OCI-M1 (cell line): ENCODE measurements around the gene WDR27.
"Not testable (repeated sequence)": the region's sequence is repeated elsewhere in the genome, so short reads cannot be mapped to it uniquely, and the experiment has no call there.

Experiments
- DNase-seq: peaks from one replicate; lab custom pipeline; 2025; lab: John Stamatoyannopoulos, UW

WDR27 gene

GRCh38 chr6:169661391-169661756 lies 40.5 kb downstream of the WDR27 start:
- DNase-seq: no peak

DNA sequence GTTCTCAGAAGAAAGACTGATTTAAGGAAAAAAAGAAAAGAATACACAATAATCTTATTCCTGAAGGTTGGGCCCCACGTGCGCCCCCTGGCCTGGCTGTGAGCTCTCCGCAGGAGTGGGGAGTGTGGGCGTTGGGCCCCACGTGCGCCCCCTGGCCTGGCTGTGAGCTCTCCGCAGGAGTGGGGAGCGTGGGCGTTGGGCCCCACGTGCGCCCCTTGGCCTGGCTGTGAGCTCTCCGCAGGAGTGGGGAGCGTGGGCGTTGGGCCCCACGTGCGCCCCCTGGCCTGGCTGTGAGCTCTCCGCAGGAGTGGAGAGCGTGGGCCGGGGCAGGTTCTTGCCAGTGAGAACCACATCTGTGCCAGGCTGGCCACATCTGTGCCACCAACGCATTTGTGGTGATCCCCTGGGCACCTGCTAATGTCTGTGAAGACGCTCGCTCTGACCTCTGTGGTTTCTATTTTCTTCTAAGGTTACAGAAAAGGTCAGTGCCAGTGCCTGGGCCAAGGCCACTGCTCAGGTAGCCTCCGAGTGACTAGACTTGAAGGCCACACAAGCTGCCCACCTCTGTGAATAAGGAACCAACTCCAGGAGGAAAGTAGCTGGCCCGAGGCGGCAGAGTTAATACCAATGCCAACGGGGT lies 41.0 kb downstream of the WDR27 start:
- no peak for DNase-seq

- DNase-seq: no peak
Measured at GRCh38 chr6:169659820-169660610, 41.8 kb downstream of the WDR27 start.

DNA sequence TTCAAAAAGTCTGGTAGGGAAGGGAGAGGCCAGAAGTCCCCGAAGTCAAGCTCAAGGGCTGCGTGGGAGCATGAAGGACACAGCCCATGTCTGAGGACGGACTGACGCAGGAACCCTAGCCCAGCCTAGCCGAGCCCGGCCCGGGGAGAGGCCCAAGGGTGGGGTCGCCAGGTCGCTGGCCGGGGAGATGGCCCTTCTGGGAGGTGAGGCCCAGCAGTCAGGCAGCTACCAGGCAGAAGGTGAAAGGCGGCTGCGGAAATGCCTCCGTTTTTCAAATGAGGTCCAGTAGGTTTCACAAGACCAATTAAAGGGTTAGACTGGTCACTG lies 44.6 kb downstream of the WDR27 start:
- no peak for DNase-seq

GRCh38 chr6:169656546-169657283 lies 45.1 kb downstream of the WDR27 start:
- no peak for DNase-seq

- no peak for DNase-seq
Measured at GRCh38 chr6:169654598-169655391, 47.0 kb downstream of the WDR27 start.

GRCh38 chr6:169653691-169654090 lies 48.1 kb downstream of the WDR27 start:
- DNase-seq: no peak

- DNase-seq: no peak
Measured at GRCh38 chr6:169652896-169653295, 48.9 kb downstream of the WDR27 start.

DNA sequence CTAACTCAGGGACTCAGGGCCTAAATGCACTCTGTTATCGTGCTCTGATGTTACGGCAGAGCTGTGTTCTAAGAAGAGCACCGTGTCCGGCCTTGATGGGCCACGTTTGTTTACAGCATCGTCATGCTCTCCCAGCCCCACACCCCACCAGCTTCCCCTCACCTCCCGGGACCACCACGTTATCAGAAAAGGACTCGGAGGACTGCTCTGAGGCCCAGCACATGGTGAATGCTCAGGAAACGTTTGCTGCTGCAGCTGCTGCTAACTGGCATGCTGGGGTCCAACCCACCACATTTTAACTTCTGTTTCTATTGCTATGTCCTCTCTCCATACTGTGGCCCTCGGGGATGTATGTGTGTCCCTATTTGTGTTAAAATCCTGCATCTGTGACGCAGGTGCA lies 50.3 kb downstream of the WDR27 start:
- no peak for DNase-seq

DNA sequence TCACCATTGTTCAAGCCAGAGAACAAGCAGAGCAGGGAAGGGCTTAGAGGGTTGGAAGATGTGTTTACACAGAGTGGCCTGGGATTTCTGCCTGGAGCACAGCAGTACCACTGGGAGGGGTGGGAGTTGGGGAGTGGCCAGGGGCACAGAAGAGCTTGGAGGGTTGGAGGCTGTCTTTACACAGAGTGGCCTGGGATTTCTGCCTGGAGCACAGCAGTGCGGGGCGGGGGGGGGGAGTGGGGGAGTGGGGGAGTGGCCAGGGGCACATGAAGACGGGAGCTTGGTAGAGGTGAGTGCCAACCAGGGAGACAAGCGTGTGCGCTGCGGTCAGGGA lies 50.9 kb downstream of the WDR27 start:
- no peak for DNase-seq

DNA sequence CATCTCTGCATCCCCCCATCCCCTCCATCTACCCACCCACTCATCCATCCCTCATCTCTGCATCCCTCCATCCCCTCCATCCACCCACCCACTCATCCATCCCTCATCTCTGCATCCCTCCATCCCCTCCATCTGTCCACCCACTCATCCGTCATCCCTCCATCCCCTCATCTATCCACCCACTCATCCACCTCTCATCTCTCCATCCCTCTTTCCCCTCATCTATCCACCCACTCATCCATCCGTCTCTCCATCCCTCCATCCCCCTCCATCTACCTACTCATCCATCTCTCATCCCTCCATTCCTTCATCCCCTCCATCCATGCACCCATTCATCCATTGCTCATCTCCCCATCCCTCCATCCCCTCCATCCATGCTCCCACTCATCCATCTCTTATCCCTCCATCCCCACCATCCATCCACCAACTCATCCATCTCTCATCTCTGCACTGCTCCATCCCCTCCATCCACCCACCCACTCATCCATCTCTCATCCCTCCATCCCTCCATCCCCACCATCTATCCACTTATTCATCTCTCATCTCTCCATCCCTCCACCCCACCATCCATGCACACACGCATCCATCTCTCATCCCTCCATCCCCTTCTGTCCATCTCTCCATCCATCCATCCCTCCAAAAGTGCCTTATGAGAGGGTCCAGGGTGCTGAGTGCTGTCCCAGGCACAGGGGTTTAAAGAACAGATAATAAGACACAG lies 51.4 kb downstream of the WDR27 start:
- DNase-seq: no peak

- no peak for DNase-seq
Measured at GRCh38 chr6:169648617-169649016, 53.2 kb downstream of the WDR27 start.

- DNase-seq: no peak
Measured at GRCh38 chr6:169648092-169648491, 53.7 kb downstream of the WDR27 start.

GRCh38 chr6:169647637-169648036 lies 54.2 kb downstream of the WDR27 start:
- DNase-seq: no peak

DNA sequence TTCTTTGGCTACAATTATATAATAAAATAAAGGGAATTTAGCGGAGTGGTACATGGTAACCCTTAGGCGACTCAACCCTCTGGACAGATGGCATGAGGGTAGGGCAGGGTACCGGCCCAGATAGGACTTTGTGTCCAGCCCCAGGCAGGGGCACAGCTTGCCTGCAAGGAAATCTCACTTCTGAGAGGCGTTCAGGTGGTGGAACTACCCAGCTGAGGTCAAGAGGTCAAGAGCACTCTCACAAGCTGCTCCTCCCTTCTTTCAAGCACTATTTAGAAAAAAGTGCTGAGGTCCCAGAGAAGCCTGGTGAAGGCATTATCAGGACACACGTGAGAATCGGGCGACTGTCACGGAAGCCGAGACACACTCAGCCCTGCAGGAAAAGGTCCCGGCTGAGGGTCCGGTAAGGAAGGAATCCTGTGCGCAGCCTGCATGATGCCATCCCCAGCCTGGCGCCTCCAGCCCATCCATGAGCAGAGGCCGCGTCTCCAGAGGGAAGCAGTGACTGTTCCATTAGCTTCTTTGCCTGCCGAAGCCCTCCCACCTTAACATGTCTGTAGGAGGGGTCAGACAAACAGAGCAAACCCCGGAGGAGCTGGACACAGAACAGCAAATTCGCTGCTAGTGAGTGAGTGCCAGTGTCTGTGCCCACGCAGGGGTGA lies 54.8 kb downstream of the WDR27 start:
- DNase-seq: no peak

DNA sequence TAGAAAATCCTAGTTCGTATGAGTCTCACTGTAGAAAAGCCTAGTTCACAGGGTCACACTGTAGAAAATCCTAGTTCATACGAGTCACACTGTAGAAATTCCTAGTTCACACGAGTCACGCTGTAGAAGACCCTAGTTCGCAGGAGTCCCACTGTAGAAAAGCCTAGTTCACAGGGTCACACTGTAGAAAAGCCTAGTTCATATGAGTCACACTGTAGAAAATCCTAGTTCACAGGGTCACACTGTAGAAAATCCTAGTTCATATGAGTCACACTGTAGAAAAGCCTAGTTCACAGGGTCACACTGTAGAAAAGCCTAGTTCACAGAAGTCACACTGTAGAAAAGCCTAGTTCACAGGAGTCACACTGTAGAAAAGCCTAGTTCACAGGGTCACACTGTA lies 56.4 kb downstream of the WDR27 start:
- not testable (repeated sequence) for DNase-seq

DNA sequence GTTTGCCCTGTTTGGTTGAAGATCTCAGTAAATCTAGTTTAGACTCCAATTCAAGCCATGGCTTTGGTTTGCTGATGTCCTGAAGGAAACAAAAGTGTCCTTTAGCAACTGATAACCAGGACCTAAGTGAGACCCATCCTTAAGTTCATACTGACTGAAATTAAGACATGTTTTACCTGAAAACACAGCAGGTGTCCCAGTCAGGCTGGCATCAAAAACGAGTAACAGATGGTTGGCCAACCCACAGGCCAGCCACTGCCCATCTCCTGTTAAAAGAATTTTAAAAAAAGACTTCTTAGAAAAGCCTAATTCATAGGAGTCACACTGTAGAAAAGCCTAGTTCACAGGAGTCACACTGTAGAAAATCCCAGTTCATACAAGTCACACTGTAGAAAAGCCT lies 58.3 kb downstream of the WDR27 start:
- DNase-seq: no peak

DNA sequence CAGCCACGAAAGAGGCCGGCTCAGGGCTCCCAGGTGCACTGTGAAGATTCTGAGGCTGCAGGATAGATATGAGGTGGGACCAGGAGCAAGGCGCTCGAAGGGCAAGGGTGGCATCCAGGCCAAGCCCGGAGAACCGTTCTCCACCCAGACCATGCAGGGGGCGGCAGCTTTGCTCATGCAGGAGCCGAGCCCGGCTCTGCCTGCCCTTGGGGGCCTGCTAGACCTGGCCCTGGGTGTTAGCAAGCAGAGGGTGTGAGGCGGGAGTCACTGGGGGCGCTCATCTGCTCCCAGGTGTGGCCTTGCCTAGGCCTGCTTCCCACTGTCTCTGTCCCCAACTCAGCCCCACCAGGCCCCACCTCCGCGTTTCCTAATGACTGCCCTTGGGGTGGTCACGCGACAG lies 59.4 kb downstream of the WDR27 start:
- no peak for DNase-seq

- DNase-seq: no peak
Measured at GRCh38 chr6:169641461-169642085, 60.3 kb downstream of the WDR27 start.

GRCh38 chr6:169640983-169641382 lies 60.8 kb downstream of the WDR27 start:
- DNase-seq: no peak

DNA sequence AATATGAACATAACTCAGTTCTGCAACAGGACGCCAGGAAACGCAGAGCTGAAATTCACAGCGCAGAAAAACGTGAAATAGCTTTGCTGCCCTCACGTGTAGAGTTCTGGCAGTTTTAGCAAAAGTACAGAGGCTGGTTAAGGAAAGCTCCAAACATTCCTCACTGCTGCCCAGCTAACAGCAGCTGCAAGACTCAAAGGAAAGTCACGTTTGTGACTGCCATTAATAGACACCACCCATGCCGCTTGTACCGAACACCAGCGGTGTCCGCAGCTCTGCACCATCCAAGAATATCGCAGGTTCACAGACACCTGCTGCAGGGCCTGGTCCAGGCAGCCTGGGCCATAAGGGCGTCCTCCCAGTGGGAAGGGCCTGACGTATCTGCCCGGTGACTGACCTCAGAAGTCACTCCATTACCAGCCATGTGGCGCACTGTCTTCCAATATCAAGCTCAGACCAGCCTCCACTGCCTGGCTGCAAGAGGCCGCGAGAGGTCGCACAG lies 61.4 kb downstream of the WDR27 start:
- DNase-seq: no peak
